Osteoblast (primary cell): ENCODE results near the gene FRMD3. TPM values are rescaled to one million over a fixed set of nuclear protein-coding genes. Genes with fewer than 3 reads are reported as not detected.

Experiments
- DNase-seq: peaks from one replicate; pipeline ENCODE4 v3.0.0; 2011; ENCODE audit warnings: low spot score, mixed read lengths; ENCODE audit not compliant: insufficient read length; ENCODE audit errors: missing footprints
- H2AFZ ChIP-seq: 2 replicates; pipeline ENCODE4 v1.6.0; 2011; ENCODE audit warnings: mild to moderate bottlenecking, low read length
- H3K27ac ChIP-seq: 2 replicates; pipeline ENCODE4 v1.5.1; 2011; ENCODE audit warnings: mild to moderate bottlenecking, low read depth, low read length, moderate library complexity
- H3K27me3 ChIP-seq: 2 replicates; pipeline ENCODE4 v1.6.0; 2012; ENCODE audit warnings: mild to moderate bottlenecking, control low read depth, inconsistent platforms, low read length, moderate library complexity; ENCODE audit not compliant: insufficient read depth
- H3K36me3 ChIP-seq: 2 replicates; pipeline ENCODE4 v1.5.1; 2011; ENCODE audit warnings: mild to moderate bottlenecking, low read length, control low read depth, moderate library complexity; ENCODE audit not compliant: insufficient read depth
- H3K4me1 ChIP-seq: 2 replicates; pipeline ENCODE4 v1.5.1; 2011; ENCODE audit warnings: mild to moderate bottlenecking, low read length, control low read depth, moderate library complexity; ENCODE audit not compliant: insufficient read depth
- H3K4me2 ChIP-seq: 2 replicates; pipeline ENCODE4 v1.6.0; 2011; ENCODE audit warnings: mild to moderate bottlenecking, low read length; ENCODE audit not compliant: insufficient read depth
- H3K4me3 ChIP-seq: fragments of 200-600 bp; sonication (generic); 3 replicates; pipeline ENCODE4 v1.5.1; 2012; ENCODE audit warnings: mild to moderate bottlenecking, low read length, inconsistent platforms; ENCODE audit not compliant: insufficient read depth
- H3K79me2 ChIP-seq: 2 replicates; pipeline ENCODE4 v1.6.0; 2012; ENCODE audit warnings: mild to moderate bottlenecking, low read length, control low read depth, inconsistent platforms; ENCODE audit not compliant: insufficient read depth
- H3K9me3 ChIP-seq: 2 replicates; pipeline ENCODE4 v1.5.1; 2011; ENCODE audit warnings: low read depth, low read length, control low read depth
- H4K20me1 ChIP-seq: 2 replicates; pipeline ENCODE4 v1.6.0; 2012; ENCODE audit warnings: mild to moderate bottlenecking, low read length, control low read depth; ENCODE audit not compliant: insufficient read depth
- total RNA-seq: library from RNA; depleted of rRNA; stranded (reverse); fragments of >200 nt; gene quantifications from 2 replicates; pipeline ENCODE4 v1.2.3, GENCODE V29; 2012
- TF ChIP-seq, protein P1 (sequence below): IDR thresholded peaks from 2 replicates; pipeline ENCODE4 v1.5.1; 2011; ENCODE audit warnings: mild to moderate bottlenecking, low read depth, low read length, moderate library complexity; ENCODE audit errors: extremely low read depth

Gene FRMD3
- total RNA-seq, 1 donor = 0.36 TPM

DNA sequence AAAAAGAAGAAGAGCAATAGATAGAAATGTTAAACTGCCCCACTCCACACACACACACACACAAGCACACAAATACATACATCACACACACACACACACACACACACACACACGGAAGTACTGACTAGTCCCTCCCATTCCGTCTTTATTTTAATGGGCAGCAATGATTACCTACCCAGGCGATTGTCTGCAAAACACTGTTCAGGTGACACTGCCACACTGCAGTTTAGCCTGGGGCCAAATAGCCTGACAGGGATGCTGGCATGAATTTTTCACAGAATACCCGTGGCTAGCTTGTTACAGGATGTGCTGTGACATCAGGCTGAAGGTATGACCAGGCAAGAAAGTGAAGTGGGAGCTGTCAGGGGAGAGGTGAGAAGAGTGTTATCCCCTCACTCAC is 86.9 kb downstream of the FRMD3 start:
- H3K27ac ChIP-seq = no peak overlapping the region
- DNase-seq = no peak
- H3K79me2 ChIP-seq = no peaks in the 10 kb centered on the region
- no peaks in the 10 kb centered on the region for H4K20me1 ChIP-seq
- no peaks in the 10 kb centered on the region for H3K36me3 ChIP-seq
- no peaks in the 10 kb centered on the region for H3K4me1 ChIP-seq
- TF ChIP-seq, protein P1, sequence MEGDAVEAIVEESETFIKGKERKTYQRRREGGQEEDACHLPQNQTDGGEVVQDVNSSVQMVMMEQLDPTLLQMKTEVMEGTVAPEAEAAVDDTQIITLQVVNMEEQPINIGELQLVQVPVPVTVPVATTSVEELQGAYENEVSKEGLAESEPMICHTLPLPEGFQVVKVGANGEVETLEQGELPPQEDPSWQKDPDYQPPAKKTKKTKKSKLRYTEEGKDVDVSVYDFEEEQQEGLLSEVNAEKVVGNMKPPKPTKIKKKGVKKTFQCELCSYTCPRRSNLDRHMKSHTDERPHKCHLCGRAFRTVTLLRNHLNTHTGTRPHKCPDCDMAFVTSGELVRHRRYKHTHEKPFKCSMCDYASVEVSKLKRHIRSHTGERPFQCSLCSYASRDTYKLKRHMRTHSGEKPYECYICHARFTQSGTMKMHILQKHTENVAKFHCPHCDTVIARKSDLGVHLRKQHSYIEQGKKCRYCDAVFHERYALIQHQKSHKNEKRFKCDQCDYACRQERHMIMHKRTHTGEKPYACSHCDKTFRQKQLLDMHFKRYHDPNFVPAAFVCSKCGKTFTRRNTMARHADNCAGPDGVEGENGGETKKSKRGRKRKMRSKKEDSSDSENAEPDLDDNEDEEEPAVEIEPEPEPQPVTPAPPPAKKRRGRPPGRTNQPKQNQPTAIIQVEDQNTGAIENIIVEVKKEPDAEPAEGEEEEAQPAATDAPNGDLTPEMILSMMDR = no peak
- H2AFZ ChIP-seq = no peak overlapping the region
- no peaks in the 10 kb centered on the region for H3K9me3 ChIP-seq
- no peak overlapping the region for H3K4me2 ChIP-seq
- no peaks in the 10 kb centered on the region for H3K27me3 ChIP-seq
- H3K4me3 ChIP-seq = no peak overlapping the region

DNA sequence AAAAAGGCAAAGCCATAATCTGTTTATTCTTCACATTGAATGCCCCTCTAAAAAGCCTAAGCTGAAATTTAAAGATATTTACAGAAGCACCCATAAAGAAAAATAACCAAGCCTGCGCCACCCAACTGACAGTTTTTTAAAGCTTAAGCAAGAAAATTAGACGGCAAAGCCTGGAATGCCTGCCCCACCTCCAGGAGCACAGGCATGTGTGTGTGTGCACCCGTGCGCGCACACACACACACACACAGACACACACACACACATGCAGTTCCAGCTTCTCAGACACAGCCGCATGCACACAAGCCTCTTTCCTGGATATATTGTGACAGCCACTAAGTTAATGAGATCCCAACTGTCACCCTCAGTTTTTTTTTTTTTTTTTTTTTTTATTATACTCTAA is 88.2 kb downstream of the FRMD3 start:
- Histone ChIP-seq H3K4me2 (no peak overlapping the region), H3K4me3 (no peak overlapping the region), H3K27ac (no peak overlapping the region), H3K4me1 (no peaks in the 10 kb centered on the region), H3K9me3 (no peaks in the 10 kb centered on the region), H2AFZ (no peak overlapping the region), H3K79me2 (no peaks in the 10 kb centered on the region), H4K20me1 (no peaks in the 10 kb centered on the region), H3K36me3 (no peaks in the 10 kb centered on the region), H3K27me3 (no peaks in the 10 kb centered on the region)
- TF ChIP-seq, protein P1 = no peak
- DNase-seq = no peak

DNA sequence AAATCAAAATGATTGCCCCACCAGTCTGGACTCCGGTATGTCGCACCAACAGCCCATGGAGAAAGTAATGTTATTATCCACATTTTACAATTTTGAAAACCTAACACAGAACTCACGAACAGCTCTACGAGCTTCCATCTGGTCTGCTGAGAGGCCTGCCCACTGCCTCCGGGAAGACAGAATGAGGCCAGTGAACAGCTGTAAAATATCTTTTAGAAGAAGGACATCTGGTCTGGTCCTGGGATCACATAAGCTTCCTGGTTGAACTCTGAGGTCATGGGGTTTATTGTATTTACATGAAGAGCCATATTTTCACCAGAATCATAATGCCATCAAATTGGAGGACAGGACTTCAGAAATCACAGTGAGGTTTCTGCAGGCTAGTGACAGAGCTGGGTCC is 89.0 kb downstream of the FRMD3 start:
- H4K20me1 ChIP-seq = no peaks in the 10 kb centered on the region
- no peaks in the 10 kb centered on the region for H3K27me3 ChIP-seq
- H3K4me1 ChIP-seq = no peaks in the 10 kb centered on the region
- no peak overlapping the region for H2AFZ ChIP-seq
- H3K4me3 ChIP-seq = no peak overlapping the region
- no peak for DNase-seq
- no peaks in the 10 kb centered on the region for H3K36me3 ChIP-seq
- no peak overlapping the region for H3K4me2 ChIP-seq
- no peak overlapping the region for H3K27ac ChIP-seq
- TF ChIP-seq, protein P1 = no peak
- H3K9me3 ChIP-seq = no peaks in the 10 kb centered on the region
- no peaks in the 10 kb centered on the region for H3K79me2 ChIP-seq

DNA sequence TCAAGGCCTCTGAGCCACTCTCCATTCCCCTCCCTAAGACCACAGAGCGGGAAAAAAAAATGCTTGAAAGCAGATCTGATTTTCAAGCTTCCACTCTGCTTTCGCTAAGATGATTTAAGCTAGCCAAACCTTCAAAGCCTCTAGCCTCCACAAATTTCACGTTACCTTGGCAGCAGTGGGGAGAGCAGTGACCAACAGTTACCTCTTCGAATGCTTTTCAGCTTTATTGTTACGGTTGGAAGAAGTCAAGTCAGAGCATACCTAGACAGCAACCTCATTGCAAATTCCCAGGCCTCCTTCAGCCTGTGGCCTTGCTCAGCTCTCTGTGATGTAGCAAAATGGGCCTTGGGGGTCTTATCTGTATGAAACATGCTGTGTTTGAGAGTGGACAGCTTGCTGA is 89.6 kb downstream of the FRMD3 start:
- Histone ChIP-seq H3K4me3 (no peak overlapping the region), H3K4me1 (no peaks in the 10 kb centered on the region), H3K79me2 (no peaks in the 10 kb centered on the region), H3K4me2 (no peak overlapping the region), H3K9me3 (no peaks in the 10 kb centered on the region), H3K27ac (no peak overlapping the region), H4K20me1 (no peaks in the 10 kb centered on the region), H3K36me3 (no peaks in the 10 kb centered on the region), H2AFZ (no peak overlapping the region), H3K27me3 (no peaks in the 10 kb centered on the region)
- TF ChIP-seq, protein P1 = no peak
- no peak for DNase-seq
